K562 (cell line): Measurements from ENCODE around the gene A2ML1. TPM values are rescaled to one million over a fixed set of nuclear protein-coding genes. Genes with fewer than 3 reads are reported as not detected.

Experiments
- CBX1 ChIP-seq: sonication (generic); IDR thresholded peaks from 2 replicates; pipeline ENCODE4 v1.6.1; 2016; ENCODE audit warnings: antibody characterized with exemption, low read depth, mild to moderate bottlenecking
- CCAR2 ChIP-seq: fragments of 200-400 bp; formaldehyde crosslinking; IDR thresholded peaks from 2 replicates; pipeline ENCODE4 v1.6.1; 2017; ENCODE audit warnings: mild to moderate bottlenecking, low read depth, low read length
- ETV1 ChIP-seq: fragments of 450-650 bp; conservative IDR thresholded peaks from 2 replicates; pipeline ENCODE4 v1.6.1; 2016; ENCODE audit warnings: missing genetic modification characterization, control low read depth, low read depth, missing compliant biosample characterization
- HDAC1 ChIP-seq, 2 experiments: fragments of 450-650 bp; IDR thresholded peaks; 2 replicates each; pipeline ENCODE4 v1.6.1; 2016 to 2017; ENCODE audit warnings: inconsistent platforms in 1 of 2, mild to moderate bottlenecking in 1 of 2, moderate library complexity in 1 of 2
- MAZ ChIP-seq, 2 experiments: fragments of 450-650 bp in 1 of 2; sonication (generic) in 1 of 2; formaldehyde crosslinking; IDR thresholded peaks in 1 of 2; conservative IDR thresholded peaks in 1 of 2; 2 replicates each; pipeline versions ENCODE4 v1.4.0 to v1.5.0; 2020; ENCODE audit warnings: mild to moderate bottlenecking in 1 of 2, missing genetic modification reagents in 1 of 2
- NRF1 ChIP-seq, 2 experiments: fragments of 450-650 bp; IDR thresholded peaks in 1 of 2; conservative IDR thresholded peaks in 1 of 2; 2 replicates each; pipeline ENCODE4 v1.6.1; 2014; ENCODE audit warnings: mild to moderate bottlenecking in 2 of 2
- PHF8 ChIP-seq: fragments of 200-600 bp; sonication (generic); IDR thresholded peaks from 2 replicates; pipeline ENCODE4 v1.6.1; 2012; ENCODE audit warnings: mixed run types, mild to moderate bottlenecking, inconsistent platforms, low read length, moderate library complexity, borderline replicate concordance
- POLR2G ChIP-seq: fragments of 200-400 bp; formaldehyde crosslinking; IDR thresholded peaks from 2 replicates; pipeline ENCODE4 v1.6.1; 2017; ENCODE audit warnings: low read depth, mild to moderate bottlenecking, antibody characterized with exemption, low read length, moderate library complexity
- SMARCA4 ChIP-seq: fragments of 450-650 bp; IDR thresholded peaks from 2 replicates; pipeline ENCODE4 v1.6.1; 2016
- ZBTB40 ChIP-seq, 2 experiments: fragments of 450-650 bp in 1 of 2; sonication (generic) in 1 of 2; formaldehyde crosslinking in 1 of 2; IDR thresholded peaks; 2 replicates each; pipeline versions ENCODE4 v1.7.1 to v1.9.0; 2016 to 2022; ENCODE audit warnings: inconsistent platforms in 1 of 2, mild to moderate bottlenecking in 1 of 2, missing genetic modification reagents in 1 of 2
- ZEB2 ChIP-seq: fragments of 450-650 bp; IDR thresholded peaks from 2 replicates; pipeline ENCODE4 v1.6.1; 2016
- polyA plus RNA-seq, 8 experiments: library from polyadenylated mRNA; depleted of rRNA in 4 of 8; stranded (reverse) in 5 of 8; unstranded in 3 of 8; fragments of >200 nt; fragmentation: Nextera tagmentation in 2 of 8; fragmentation: Illumina TruSeq in 1 of 8; extraction: Ambion mirVana in 2 of 8; extraction: Trizol in 1 of 8; gene quantifications; 2 replicates each; pipeline versions ENCODE4 v1.2.1 to v1.2.3, GENCODE V29; 2011 to 2014; ENCODE audit warnings: inconsistent platforms in 1 of 8, missing spikeins in 1 of 8
- total RNA-seq, 7 experiments: library from RNA; depleted of rRNA in 6 of 7; stranded (reverse); fragments of >200 nt in 6 of 7; fragmentation: Illumina TruSeq in 2 of 7; extraction: Trizol in 2 of 7; gene quantifications; 2 replicates each; pipeline versions ENCODE4 v1.2.1 to v1.2.3, GENCODE V29; 2011 to 2021; ENCODE audit warnings: low replicate concordance in 1 of 7
- TF ChIP-seq, protein P1 (sequence below), 2 experiments: fragments of 450-650 bp; IDR thresholded peaks; 2 replicates each; pipeline ENCODE4 v1.6.1; 2016
- TF ChIP-seq, protein P2 (sequence below): fragments of 450-650 bp; conservative IDR thresholded peaks from 2 replicates; pipeline ENCODE4 v1.6.1; 2016; ENCODE audit warnings: missing genetic modification characterization, low read depth, mild to moderate bottlenecking, control low read depth, missing compliant biosample characterization

The A2ML1 gene
- total and polyA plus RNA-seq, 9 of the 15 experiments (the other 6 are each of a cell fraction or from before 2014, with no cell fraction given), result 0.04 to 0.47 (median 0.13) TPM

DNA sequence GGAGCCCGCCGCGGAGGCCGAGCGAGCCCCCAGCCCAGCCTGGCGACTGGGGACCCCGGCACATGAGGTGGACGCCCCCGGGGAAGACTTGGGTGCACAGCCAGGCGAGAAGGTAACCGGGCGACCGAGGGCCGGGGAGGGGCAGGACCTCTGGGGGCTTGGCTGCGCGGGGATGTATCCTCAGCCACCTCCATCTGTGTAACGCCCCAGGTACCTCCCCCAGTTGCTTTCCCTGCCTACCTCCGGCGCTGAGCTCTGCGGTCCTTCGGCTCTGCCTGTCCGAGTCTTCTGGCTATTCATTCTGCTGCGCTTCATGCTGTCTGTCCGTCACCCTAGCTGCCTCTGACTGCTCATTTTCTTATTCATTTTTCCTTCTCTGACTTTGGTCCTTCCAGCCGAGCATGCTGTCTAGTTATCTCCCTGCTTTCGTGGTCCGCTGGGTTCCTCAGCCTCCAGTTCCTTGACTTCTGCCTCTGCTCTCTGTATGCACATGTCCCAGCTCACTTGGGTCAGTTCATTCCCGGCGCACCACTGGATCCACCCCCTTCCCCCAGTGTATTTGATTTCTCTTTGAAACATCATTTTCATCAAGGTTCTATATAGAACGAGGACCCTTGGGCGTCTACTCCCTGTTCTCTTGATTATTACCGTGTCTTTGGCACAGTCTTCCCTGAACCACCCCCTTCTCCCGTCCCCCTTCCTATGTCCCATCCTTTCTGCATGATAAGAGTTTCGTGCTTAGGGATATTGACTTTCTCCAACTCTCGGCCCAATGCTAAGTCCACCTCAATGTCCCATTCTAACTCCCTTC, 92.5 kb downstream of the A2ML1 start (continued):
- TF ChIP-seq, protein P1, sequence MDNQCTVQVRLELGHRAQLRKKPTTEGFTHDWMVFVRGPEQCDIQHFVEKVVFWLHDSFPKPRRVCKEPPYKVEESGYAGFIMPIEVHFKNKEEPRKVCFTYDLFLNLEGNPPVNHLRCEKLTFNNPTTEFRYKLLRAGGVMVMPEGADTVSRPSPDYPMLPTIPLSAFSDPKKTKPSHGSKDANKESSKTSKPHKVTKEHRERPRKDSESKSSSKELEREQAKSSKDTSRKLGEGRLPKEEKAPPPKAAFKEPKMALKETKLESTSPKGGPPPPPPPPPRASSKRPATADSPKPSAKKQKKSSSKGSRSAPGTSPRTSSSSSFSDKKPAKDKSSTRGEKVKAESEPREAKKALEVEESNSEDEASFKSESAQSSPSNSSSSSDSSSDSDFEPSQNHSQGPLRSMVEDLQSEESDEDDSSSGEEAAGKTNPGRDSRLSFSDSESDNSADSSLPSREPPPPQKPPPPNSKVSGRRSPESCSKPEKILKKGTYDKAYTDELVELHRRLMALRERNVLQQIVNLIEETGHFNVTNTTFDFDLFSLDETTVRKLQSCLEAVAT (IDR thresholded peaks at IDR 0.05), result peak in 1 of 2 experiments; percentile 37; a peak in 1 of 4 replicates
- TF ChIP-seq HDAC1 (IDR thresholded peaks at IDR 0.05) (0 out of 4 replicates have a peak, but pooled peaks of 1 of the 2 experiments have one; percentile 52), NRF1 (conservative IDR thresholded peaks at IDR 0.05 in 1 of 2, IDR thresholded peaks at IDR 0.05 in 1 of 2) (peak; percentile 51 to 68; a peak in 3 of 4 replicates), SMARCA4 (peak; percentile 28; the same call in 1 of the 2 replicates), CBX1 (no peak), ETV1 (tag) (0 out of 2 replicates have a peak, but pooled peaks have one; percentile 12), ZBTB40 (IDR thresholded peaks at IDR 0.05) (peak; percentile 48; the same call in 1 of the 2 replicates), ZBTB40 (CRISPR knock-in tag; IDR thresholded peaks at IDR 0.05) (no peak), PHF8 (peak; percentile 28; the same call in 1 of the 2 replicates), POLR2G (peak; percentile 45; the same call in 1 of the 2 replicates), ZEB2 (peak; percentile 49; the same call in 1 of the 2 replicates), MAZ (CRISPR knock-in tag; conservative IDR thresholded peaks at IDR 0.05 in 1 of 2, IDR thresholded peaks at IDR 0.05 in 1 of 2) (peak; percentile 49 to 53; a peak in 3 of 4 replicates), CCAR2 (no peak)
- TF ChIP-seq, protein P2, sequence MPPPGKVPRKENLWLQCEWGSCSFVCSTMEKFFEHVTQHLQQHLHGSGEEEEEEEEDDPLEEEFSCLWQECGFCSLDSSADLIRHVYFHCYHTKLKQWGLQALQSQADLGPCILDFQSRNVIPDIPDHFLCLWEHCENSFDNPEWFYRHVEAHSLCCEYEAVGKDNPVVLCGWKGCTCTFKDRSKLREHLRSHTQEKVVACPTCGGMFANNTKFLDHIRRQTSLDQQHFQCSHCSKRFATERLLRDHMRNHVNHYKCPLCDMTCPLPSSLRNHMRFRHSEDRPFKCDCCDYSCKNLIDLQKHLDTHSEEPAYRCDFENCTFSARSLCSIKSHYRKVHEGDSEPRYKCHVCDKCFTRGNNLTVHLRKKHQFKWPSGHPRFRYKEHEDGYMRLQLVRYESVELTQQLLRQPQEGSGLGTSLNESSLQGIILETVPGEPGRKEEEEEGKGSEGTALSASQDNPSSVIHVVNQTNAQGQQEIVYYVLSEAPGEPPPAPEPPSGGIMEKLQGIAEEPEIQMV (tag), result peak; percentile 64; the same call in 1 of the 2 replicates
